ENCODE measurements around the gene RRP1B. TPM values are rescaled to one million over a fixed set of nuclear protein-coding genes. Genes with fewer than 3 reads are reported as not detected.

The RRP1B gene
- total RNA-seq, 1 donor from 2014 or later = 45.0 TPM

DNA sequence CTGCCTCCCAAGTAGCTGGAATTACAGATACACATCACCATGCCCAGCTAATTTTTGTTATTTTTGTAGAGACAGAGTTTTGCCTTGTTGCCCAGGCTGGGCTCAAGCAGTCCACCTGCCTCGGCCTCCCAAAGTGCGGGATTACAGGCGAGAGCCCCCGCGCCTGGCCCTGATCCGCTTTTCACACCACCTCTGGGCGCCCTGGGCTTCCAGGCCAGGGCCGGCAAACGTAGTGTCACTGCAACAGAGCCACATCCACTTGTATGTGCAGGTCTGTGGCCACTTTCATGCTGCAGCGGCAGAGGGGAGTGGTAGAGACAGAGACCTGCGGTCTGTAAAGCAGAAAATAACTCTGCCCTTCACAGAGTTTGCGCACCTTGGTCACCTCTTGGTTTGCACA, 29.5 kb downstream of the RRP1B start:
- H3K27ac ChIP-seq = no peak overlapping the region
- Mint-ChIP-seq H3K27ac (no peak overlapping the region), H3K4me1 (no peaks in the 10 kb centered on the region), H3K27me3 (ENCODE audit: insufficient read depth, low read depth) (no peaks in the 10 kb centered on the region), H3K36me3 (peaks cover 34% of the 10 kb centered on the region), H3K9me3 (no peaks in the 10 kb centered on the region), H3K4me3 (no peak overlapping the region)
- DNase-seq (ENCODE audit: low spot score) = no peak
- H3K9me3 ChIP-seq (ENCODE audit: low read depth) = no peaks in the 10 kb centered on the region
- no peaks in the 10 kb centered on the region for H3K27me3 ChIP-seq
- no peaks in the 10 kb centered on the region for H4K20me1 ChIP-seq (ENCODE audit: low read depth)
- H3K4me2 ChIP-seq = no peak overlapping the region
- TF ChIP-seq EZH2phosphoT487 (IDR thresholded peaks at IDR 0.05) (no peak), EZH2 (IDR thresholded peaks at IDR 0.05) (no peak)
- TF ChIP-seq, protein P1, sequence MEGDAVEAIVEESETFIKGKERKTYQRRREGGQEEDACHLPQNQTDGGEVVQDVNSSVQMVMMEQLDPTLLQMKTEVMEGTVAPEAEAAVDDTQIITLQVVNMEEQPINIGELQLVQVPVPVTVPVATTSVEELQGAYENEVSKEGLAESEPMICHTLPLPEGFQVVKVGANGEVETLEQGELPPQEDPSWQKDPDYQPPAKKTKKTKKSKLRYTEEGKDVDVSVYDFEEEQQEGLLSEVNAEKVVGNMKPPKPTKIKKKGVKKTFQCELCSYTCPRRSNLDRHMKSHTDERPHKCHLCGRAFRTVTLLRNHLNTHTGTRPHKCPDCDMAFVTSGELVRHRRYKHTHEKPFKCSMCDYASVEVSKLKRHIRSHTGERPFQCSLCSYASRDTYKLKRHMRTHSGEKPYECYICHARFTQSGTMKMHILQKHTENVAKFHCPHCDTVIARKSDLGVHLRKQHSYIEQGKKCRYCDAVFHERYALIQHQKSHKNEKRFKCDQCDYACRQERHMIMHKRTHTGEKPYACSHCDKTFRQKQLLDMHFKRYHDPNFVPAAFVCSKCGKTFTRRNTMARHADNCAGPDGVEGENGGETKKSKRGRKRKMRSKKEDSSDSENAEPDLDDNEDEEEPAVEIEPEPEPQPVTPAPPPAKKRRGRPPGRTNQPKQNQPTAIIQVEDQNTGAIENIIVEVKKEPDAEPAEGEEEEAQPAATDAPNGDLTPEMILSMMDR (IDR thresholded peaks at IDR 0.05) = no peak
- H3K36me3 ChIP-seq = no peaks in the 10 kb centered on the region
- H3K79me2 ChIP-seq (ENCODE audit: low read depth) = no peaks in the 10 kb centered on the region
- no peak overlapping the region for H3K4me3 ChIP-seq
- no peaks in the 10 kb centered on the region for H3K4me1 ChIP-seq
- H3F3A ChIP-seq (ENCODE audit: low read depth) = no peaks in the 10 kb centered on the region
- H2AFZ ChIP-seq (replicated peaks) = no peak overlapping the region
- no peak overlapping the region for H3K9ac ChIP-seq

DNA sequence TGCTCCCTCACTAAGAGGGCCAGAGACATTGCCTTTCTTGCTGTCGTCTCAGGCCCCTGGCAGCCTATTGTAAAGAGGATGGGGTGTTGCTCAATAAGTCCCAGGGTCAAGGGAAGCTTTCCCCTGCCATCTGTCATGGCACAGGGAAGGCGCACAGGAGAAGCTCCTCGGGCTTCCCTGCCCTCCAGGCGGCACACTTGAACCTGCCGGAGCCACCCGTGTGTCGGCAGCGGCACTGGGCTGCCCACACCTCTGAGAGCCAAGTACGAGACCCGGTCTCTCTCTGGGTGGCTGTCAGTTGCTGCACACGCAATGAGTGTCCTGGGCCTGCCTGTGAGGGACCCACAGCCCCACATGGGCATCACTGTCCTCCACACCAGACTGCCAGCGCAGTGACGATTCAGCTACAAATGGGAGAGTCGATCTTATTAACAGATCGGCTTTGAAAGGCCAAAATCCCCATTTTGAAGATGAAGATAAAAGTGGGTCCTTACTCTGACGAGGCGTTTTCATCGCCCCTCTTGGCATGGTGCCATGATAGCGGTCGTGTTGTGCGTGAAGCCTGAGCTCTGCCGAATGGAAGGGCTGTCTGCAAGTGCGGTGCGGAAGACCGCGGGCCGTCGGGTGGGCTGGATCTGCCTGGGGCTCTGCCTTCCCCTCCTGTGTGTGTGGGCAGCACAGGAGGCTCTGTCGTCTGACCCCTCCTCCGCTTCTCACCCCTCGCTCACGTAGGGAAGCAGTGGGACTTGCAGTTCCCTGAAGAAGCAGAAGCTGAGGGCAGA, 30.4 kb downstream of the RRP1B start:
- DNase-seq (ENCODE audit: low spot score) = no peak
- H3K27me3 Mint-ChIP-seq (ENCODE audit: insufficient read depth, low read depth) = no peaks in the 10 kb centered on the region
- TF ChIP-seq EZH2phosphoT487 (IDR thresholded peaks at IDR 0.05) = no peak
- no peak for TF ChIP-seq EZH2 (IDR thresholded peaks at IDR 0.05)
- TF ChIP-seq, protein P1 (IDR thresholded peaks at IDR 0.05) = no peak
- H3K9me3 Mint-ChIP-seq = no peaks in the 10 kb centered on the region
- no peaks in the 10 kb centered on the region for H3K36me3 ChIP-seq
- H3K9me3 ChIP-seq (ENCODE audit: low read depth) = no peaks in the 10 kb centered on the region
- H3K4me2 ChIP-seq = no peak overlapping the region
- no peak overlapping the region for H3K4me3 ChIP-seq
- no peaks in the 10 kb centered on the region for H3K4me1 Mint-ChIP-seq
- peaks cover 29% of the 10 kb centered on the region for H3K36me3 Mint-ChIP-seq
- no peaks in the 10 kb centered on the region for H3F3A ChIP-seq (ENCODE audit: low read depth)
- no peak overlapping the region for H3K27ac Mint-ChIP-seq
- no peaks in the 10 kb centered on the region for H4K20me1 ChIP-seq (ENCODE audit: low read depth)
- H3K4me3 Mint-ChIP-seq = no peak overlapping the region
- H2AFZ ChIP-seq (replicated peaks) = no peak overlapping the region
- no peaks in the 10 kb centered on the region for H3K79me2 ChIP-seq (ENCODE audit: low read depth)
- H3K4me1 ChIP-seq = no peaks in the 10 kb centered on the region
- H3K9ac ChIP-seq = no peak overlapping the region
- no peak overlapping the region for H3K27ac ChIP-seq
- H3K27me3 ChIP-seq = no peaks in the 10 kb centered on the region

DNA sequence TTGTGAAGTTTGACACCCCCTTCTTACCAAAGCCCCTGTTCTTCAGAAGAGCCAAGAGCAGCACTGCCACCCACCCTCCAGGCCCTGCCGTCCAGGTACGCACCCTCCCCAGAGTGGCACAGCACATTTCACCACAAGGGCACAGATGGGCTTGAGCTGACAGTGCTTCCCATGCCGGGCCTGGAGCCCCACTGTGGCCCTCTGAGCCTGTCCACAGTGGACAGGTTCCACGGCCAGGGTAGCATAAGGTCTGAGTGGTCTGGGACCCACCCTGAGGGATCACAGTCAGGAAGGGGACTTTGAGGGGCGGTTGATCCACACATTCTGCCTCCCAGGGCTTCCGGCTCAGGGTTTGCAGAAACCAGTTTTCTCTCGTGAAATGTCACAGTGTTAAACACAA, 31.0 kb downstream of the RRP1B start:
- H3K27me3 Mint-ChIP-seq (ENCODE audit: insufficient read depth, low read depth) = no peaks in the 10 kb centered on the region
- H3K36me3 Mint-ChIP-seq = peaks cover 25% of the 10 kb centered on the region
- no peak for DNase-seq (ENCODE audit: low spot score)
- no peaks in the 10 kb centered on the region for H3K27me3 ChIP-seq
- H3K4me3 Mint-ChIP-seq = no peak overlapping the region
- H3K9me3 ChIP-seq (ENCODE audit: low read depth) = no peaks in the 10 kb centered on the region
- H4K20me1 ChIP-seq (ENCODE audit: low read depth) = no peaks in the 10 kb centered on the region
- H3K9ac ChIP-seq = no peak overlapping the region
- TF ChIP-seq EZH2phosphoT487 (IDR thresholded peaks at IDR 0.05) (no peak), EZH2 (IDR thresholded peaks at IDR 0.05) (no peak)
- TF ChIP-seq, protein P1 (IDR thresholded peaks at IDR 0.05) = no peak
- H3K4me1 Mint-ChIP-seq = no peaks in the 10 kb centered on the region
- H3K79me2 ChIP-seq (ENCODE audit: low read depth) = no peaks in the 10 kb centered on the region
- no peaks in the 10 kb centered on the region for H3K36me3 ChIP-seq
- no peak overlapping the region for H3K27ac ChIP-seq
- no peaks in the 10 kb centered on the region for H3K9me3 Mint-ChIP-seq
- no peak overlapping the region for H3K4me2 ChIP-seq
- H3K4me3 ChIP-seq = no peak overlapping the region
- H3K4me1 ChIP-seq = no peaks in the 10 kb centered on the region
- no peak overlapping the region for H3K27ac Mint-ChIP-seq
- H3F3A ChIP-seq (ENCODE audit: low read depth) = no peaks in the 10 kb centered on the region
- H2AFZ ChIP-seq (replicated peaks) = no peak overlapping the region

Measured in neural progenitor cell (in vitro differentiated cells).